Liver (tissue), 9 donors: ENCODE measurements around the gene IAPP. TPM values are rescaled to one million over a fixed set of nuclear protein-coding genes. Genes with fewer than 3 reads are reported as not detected.

Experiments used
- DNase-seq: peaks from one replicate; pipeline ENCODE4 v3.0.0-alpha.2; 2017; ENCODE audit warnings: low spot score
- H3K27ac ChIP-seq, 2 donors: one replicate each; pipeline ENCODE4 v1.7.0; 2013; ENCODE audit warnings: inconsistent platforms in 2 of 2, low read length in 2 of 2, control low read depth in 1 of 2, low read depth in 1 of 2, mild to moderate bottlenecking in 1 of 2
- H3K27me3 ChIP-seq, 4 donors: one replicate each; pipeline versions ENCODE4 v1.6.1 to v1.7.0; 2013; ENCODE audit warnings: low read length in 3 of 4, inconsistent platforms in 1 of 4, mild to moderate bottlenecking in 1 of 4, moderate library complexity in 1 of 4; ENCODE audit not compliant: control insufficient read depth in 4 of 4, insufficient read depth in 4 of 4
- H3K36me3 ChIP-seq, 4 donors: one replicate each; pipeline versions ENCODE4 v1.6.1 to v1.7.0; 2013; ENCODE audit warnings: low read length in 3 of 4, mild to moderate bottlenecking in 3 of 4, low read depth in 1 of 4, moderate library complexity in 1 of 4; ENCODE audit not compliant: control insufficient read depth in 4 of 4, insufficient read depth in 3 of 4
- H3K4me1 ChIP-seq, 4 donors: one replicate each; pipeline versions ENCODE4 v1.6.1 to v1.7.0; 2013; ENCODE audit warnings: low read length in 3 of 4, mild to moderate bottlenecking in 3 of 4, moderate library complexity in 1 of 4; ENCODE audit not compliant: control insufficient read depth in 4 of 4, insufficient read depth in 4 of 4
- H3K4me3 ChIP-seq, 3 donors: one replicate each; pipeline versions ENCODE4 v1.6.1 to v1.7.0; 2013; ENCODE audit warnings: low read length in 3 of 3, control low read depth in 1 of 3, low read depth in 1 of 3, mild to moderate bottlenecking in 1 of 3
- H3K9ac ChIP-seq, 2 donors: one replicate each; pipeline ENCODE4 v1.7.0; 2013; ENCODE audit warnings: low read length in 2 of 2, mild to moderate bottlenecking in 2 of 2, moderate library complexity in 2 of 2, control low read depth in 1 of 2, low read depth in 1 of 2
- H3K9me3 ChIP-seq, 4 donors: one replicate each; pipeline versions ENCODE4 v1.6.1 to v1.7.0; 2013; ENCODE audit warnings: low read length in 3 of 4; ENCODE audit not compliant: control insufficient read depth in 4 of 4
- ATF3 ChIP-seq: IDR thresholded peaks from 2 replicates; pipeline ENCODE4 v1.6.1; 2016; ENCODE audit warnings: antibody characterized with exemption
- CTCF ChIP-seq: fragments of 150-350 bp; IDR thresholded peaks from 2 replicates; pipeline ENCODE4 v1.5.1; 2017; ENCODE audit warnings: improper control_type of control experiment, low read depth, low read length; ENCODE audit not compliant: missing input control
- EGR1 ChIP-seq, 2 donors: IDR thresholded peaks; 2 replicates each; pipeline ENCODE4 v1.6.1; 2016 to 2018; ENCODE audit warnings: antibody characterized with exemption in 2 of 2, low read depth in 2 of 2
- FOXA1 ChIP-seq: IDR thresholded peaks from 2 replicates; pipeline ENCODE4 v1.6.1; 2016; ENCODE audit warnings: antibody characterized with exemption
- FOXA2 ChIP-seq: IDR thresholded peaks from 2 replicates; pipeline ENCODE4 v1.6.1; 2016; ENCODE audit warnings: antibody characterized with exemption
- GABPA ChIP-seq, 2 donors: IDR thresholded peaks in 1 of 2; conservative IDR thresholded peaks in 1 of 2; 2 replicates each; pipeline ENCODE4 v1.6.1; 2016; ENCODE audit warnings: antibody characterized with exemption in 2 of 2, mild to moderate bottlenecking in 1 of 2, moderate library complexity in 1 of 2
- HNF4A ChIP-seq, 2 donors: conservative IDR thresholded peaks; 2 replicates each; pipeline ENCODE4 v1.6.1; 2016; ENCODE audit warnings: antibody characterized with exemption in 2 of 2, mild to moderate bottlenecking in 2 of 2
- HNF4G ChIP-seq: IDR thresholded peaks from 2 replicates; pipeline ENCODE4 v1.6.1; 2016; ENCODE audit warnings: antibody characterized with exemption
- JUND ChIP-seq, 2 donors: IDR thresholded peaks; 2 replicates each; pipeline ENCODE4 v1.6.1; 2016; ENCODE audit warnings: antibody characterized with exemption in 2 of 2
- MAX ChIP-seq: IDR thresholded peaks from 2 replicates; pipeline ENCODE4 v1.6.1; 2016; ENCODE audit warnings: antibody characterized with exemption
- NR2F2 ChIP-seq: IDR thresholded peaks from 2 replicates; pipeline ENCODE4 v1.6.1; 2016; ENCODE audit warnings: antibody characterized with exemption
- RAD21 ChIP-seq, 2 donors: IDR thresholded peaks; 2 replicates each; pipeline ENCODE4 v1.6.1; 2016; ENCODE audit warnings: antibody characterized with exemption in 2 of 2, mild to moderate bottlenecking in 2 of 2
- REST ChIP-seq: IDR thresholded peaks from 2 replicates; pipeline ENCODE4 v1.6.1; 2016; ENCODE audit warnings: antibody characterized with exemption, mild to moderate bottlenecking
- RXRA ChIP-seq, 2 donors: IDR thresholded peaks; 2 replicates each; pipeline ENCODE4 v1.6.1; 2017 to 2018; ENCODE audit warnings: antibody characterized with exemption in 2 of 2, mild to moderate bottlenecking in 1 of 2
- SP1 ChIP-seq: IDR thresholded peaks from 2 replicates; pipeline ENCODE4 v1.6.1; 2018; ENCODE audit warnings: antibody characterized with exemption, mild to moderate bottlenecking
- TAF1 ChIP-seq: conservative IDR thresholded peaks from 2 replicates; pipeline ENCODE4 v1.6.1; 2016; ENCODE audit warnings: antibody characterized with exemption, mild to moderate bottlenecking
- YY1 ChIP-seq: IDR thresholded peaks from 2 replicates; pipeline ENCODE4 v1.6.1; 2016; ENCODE audit warnings: antibody characterized with exemption, mild to moderate bottlenecking
- ZBTB33 ChIP-seq: IDR thresholded peaks from 2 replicates; pipeline ENCODE4 v1.6.1; 2016; ENCODE audit warnings: antibody characterized with exemption
- WGBS: extraction: QIAGEN DNeasy Blood & Tissue Kit; methylation state at CpG from one replicate; pipeline ENCODE4 v1.1.7; 2013; 5-methylcytosine and 5-hydroxymethylcytosine counted together
- polyA plus RNA-seq, 2 donors: library from polyadenylated mRNA; stranded (reverse) in 1 of 2; unstranded in 1 of 2; fragments of 200-250 nt in 1 of 2; fragments of >200 nt in 1 of 2; fragmentation: Nextera tagmentation in 1 of 2; extraction: Ambion mirVana in 1 of 2; gene quantifications; one replicate each; pipeline versions ENCODE4 v1.2.1 to v1.2.3, GENCODE V29; 2013 to 2015
- total RNA-seq, 2 donors: library from RNA; depleted of rRNA; stranded (reverse); fragments of >200 nt; gene quantifications; one replicate each; pipeline ENCODE4 v1.2.3, GENCODE V29; 2014
- donor health status: healthy.
- donor health status: healthy.
- donor health status: healthy.
- donor health status: healthy.
- donor health status: healthy.

IAPP gene
- total RNA-seq (under 1 TPM in 1 of 2 donors, not detected in 1; 0.08 TPM), polyA plus RNA-seq (under 1 TPM in 1 of 2 donors, not detected in 1; 0.42 TPM)

- Histone ChIP-seq H3K9me3 (no peaks in the 10 kb centered on the region), H3K27ac (no peak within 1 kb of the TSS), H3K4me1 (no peaks in the 10 kb centered on the region), H3K9ac (no peak within 1 kb of the TSS), H3K36me3 (no peaks in the 10 kb centered on the region), H3K4me3 (no peak within 1 kb of the TSS), H3K27me3 (no peaks in the 10 kb centered on the region)
- 61% methylated on average over 2 of the region's 2 CpGs for WGBS
- TF ChIP-seq REST (no peak), NR2F2 (no peak), CTCF (no peak), ATF3 (no peak), EGR1 (IDR thresholded peaks at IDR 0.05; ENCODE audit: low read depth in 2 of 2) (no peak), HNF4G (no peak), GABPA (IDR thresholded peaks at IDR 0.05 in 1 of 2, conservative IDR thresholded peaks at IDR 0.05 in 1 of 2) (no peak), JUND (IDR thresholded peaks at IDR 0.05) (no peak), FOXA2 (no peak), FOXA1 (no peak), HNF4A (conservative IDR thresholded peaks at IDR 0.05) (no peak), MAX (no peak), RXRA (IDR thresholded peaks at IDR 0.05) (no peak), TAF1 (no peak)
- DNase-seq, result no peak
These were observed at the start of gene IAPP for GRCh38 chr12:21372602-21373001. IAPP (plus strand) TSS chr12:21372902; CDS start chr12:21373352, 450 bp downstream.

- Histone ChIP-seq H3K4me1 (no peaks in the 10 kb centered on the region), H3K27me3 (no peaks in the 10 kb centered on the region), H3K9me3 (peaks cover 0 to 5% (median 1%) of the 10 kb centered on the region in 4 donors), H3K4me3 (no peak overlapping the region), H3K36me3 (no peaks in the 10 kb centered on the region), H3K27ac (no peak overlapping the region), H3K9ac (no peak overlapping the region)
- WGBS, result 74% methylated on average over 2 of the region's 2 CpGs
- TF ChIP-seq SP1, result no peak
- no peak for TF ChIP-seq HNF4G
- TF ChIP-seq RAD21 (IDR thresholded peaks at IDR 0.05), result no peak
- TF ChIP-seq ATF3, result no peak
- TF ChIP-seq YY1, result no peak
- TF ChIP-seq ZBTB33, result no peak
- no peak for TF ChIP-seq TAF1
- no peak for TF ChIP-seq JUND (IDR thresholded peaks at IDR 0.05)
- TF ChIP-seq FOXA1, result no peak
- no peak for TF ChIP-seq HNF4A (conservative IDR thresholded peaks at IDR 0.05)
- DNase-seq, result no peak
These were observed 49.0 kb upstream of the IAPP start for GRCh38 chr12:21323736-21324135.
